K562 (cell line): ENCODE results near the gene SNPH. TPM values are rescaled to one million over a fixed set of nuclear protein-coding genes. Genes with fewer than 3 reads are reported as not detected.

Experiments
- CBX3 ChIP-seq, 2 experiments: IDR thresholded peaks; 1 replicate in 1 of 2; 2 replicates in 1 of 2; pipeline ENCODE4 v1.6.1; 2012; ENCODE audit warnings: inconsistent platforms in 2 of 2, low read length in 2 of 2, borderline replicate concordance in 1 of 2, control low read depth in 1 of 2
- CCNT2 ChIP-seq: IDR thresholded peaks from 2 replicates; pipeline ENCODE4 v1.6.1; 2011; ENCODE audit warnings: borderline replicate concordance, low read depth, mild to moderate bottlenecking, moderate library complexity, mixed read lengths, low read length; ENCODE audit not compliant: insufficient read length; ENCODE audit errors: extremely low read depth
- KAT7 ChIP-seq: sonication (generic); formaldehyde crosslinking; IDR thresholded peaks from 2 replicates; pipeline ENCODE4 v1.8.0; 2022; ENCODE audit warnings: missing genetic modification reagents, mild to moderate bottlenecking, borderline replicate concordance
- MAFF ChIP-seq: IDR thresholded peaks from 2 replicates; pipeline ENCODE4 v1.6.1; 2012; ENCODE audit warnings: low read length, improper control_type of control experiment
- NFRKB ChIP-seq: fragments of 450-650 bp; IDR thresholded peaks from 2 replicates; pipeline ENCODE4 v1.6.1; 2016; ENCODE audit warnings: low read depth
- NUFIP1 ChIP-seq: fragments of 450-650 bp; IDR thresholded peaks from 2 replicates; pipeline ENCODE4 v1.6.1; 2018; ENCODE audit not compliant: partially characterized antibody
- SPI1 ChIP-seq: IDR thresholded peaks from 2 replicates; pipeline ENCODE4 v1.6.1; 2011; ENCODE audit warnings: low read depth, low read length, control low read depth, borderline replicate concordance
- ZNF79 ChIP-seq: fragments of 250-450 bp; sonication (Bioruptor Pico); IDR thresholded peaks from 2 replicates; pipeline ENCODE4 v1.4.0; 2020; ENCODE audit warnings: low read depth, mild to moderate bottlenecking, moderate library complexity
- ZSCAN29 ChIP-seq: fragments of 450-650 bp; IDR thresholded peaks from 2 replicates; pipeline ENCODE4 v1.6.1; 2017
- polyA plus RNA-seq, 8 experiments: library from polyadenylated mRNA; depleted of rRNA in 4 of 8; stranded (reverse) in 5 of 8; unstranded in 3 of 8; fragments of >200 nt; fragmentation: Nextera tagmentation in 2 of 8; fragmentation: Illumina TruSeq in 1 of 8; extraction: Ambion mirVana in 2 of 8; extraction: Trizol in 1 of 8; gene quantifications; 2 replicates each; pipeline versions ENCODE4 v1.2.1 to v1.2.3, GENCODE V29; 2011 to 2014; ENCODE audit warnings: inconsistent platforms in 1 of 8, missing spikeins in 1 of 8
- total RNA-seq, 7 experiments: library from RNA; depleted of rRNA in 6 of 7; stranded (reverse); fragments of >200 nt in 6 of 7; fragmentation: Illumina TruSeq in 2 of 7; extraction: Trizol in 2 of 7; gene quantifications; 2 replicates each; pipeline versions ENCODE4 v1.2.1 to v1.2.3, GENCODE V29; 2011 to 2021; ENCODE audit warnings: low replicate concordance in 1 of 7
- TF ChIP-seq, protein P1 (sequence below): fragments of 250-450 bp; sonication (Bioruptor Pico); IDR thresholded peaks from 2 replicates; pipeline ENCODE4 v1.5.0; 2022; ENCODE audit warnings: mild to moderate bottlenecking
- TF ChIP-seq, protein P2 (sequence below): fragments of 450-650 bp; IDR thresholded peaks from 2 replicates; pipeline ENCODE4 v1.6.1; 2017; ENCODE audit warnings: antibody characterized with exemption
- TF ChIP-seq, protein P3 (sequence below): fragments of 450-650 bp; IDR thresholded peaks from one replicate; pipeline ENCODE4 v1.6.1; 2018; ENCODE audit warnings: mild to moderate bottlenecking, moderate library complexity; ENCODE audit not compliant: partially characterized antibody
- TF ChIP-seq, protein P4 (sequence below): IDR thresholded peaks from 3 replicates; pipeline ENCODE4 v1.6.1; 2011; ENCODE audit warnings: borderline replicate concordance, mild to moderate bottlenecking; ENCODE audit not compliant: insufficient read length, insufficient read depth
- TF ChIP-seq, protein P5 (sequence below): sonication (generic); formaldehyde crosslinking; IDR thresholded peaks from 2 replicates; pipeline ENCODE4 v1.8.1; 2023; ENCODE audit warnings: mild to moderate bottlenecking, missing genetic modification reagents
- TF ChIP-seq, protein P6 (sequence below): fragments of 250-450 bp; sonication (Bioruptor Pico); IDR thresholded peaks from 2 replicates; pipeline ENCODE4 v1.8.0; 2022; ENCODE audit warnings: moderate library complexity, mild to moderate bottlenecking, inconsistent platforms
- TF ChIP-seq, protein P7 (sequence below): fragments of 450-650 bp; formaldehyde crosslinking; IDR thresholded peaks from 2 replicates; pipeline ENCODE4 v1.4.0; 2020; ENCODE audit warnings: mild to moderate bottlenecking, moderate library complexity

Gene SNPH
- total and polyA plus RNA-seq, 9 of the 15 experiments (the other 6 are each of a cell fraction or from before 2014, with no cell fraction given), result 0.03 to 4.2 (median 1.4) TPM

DNA sequence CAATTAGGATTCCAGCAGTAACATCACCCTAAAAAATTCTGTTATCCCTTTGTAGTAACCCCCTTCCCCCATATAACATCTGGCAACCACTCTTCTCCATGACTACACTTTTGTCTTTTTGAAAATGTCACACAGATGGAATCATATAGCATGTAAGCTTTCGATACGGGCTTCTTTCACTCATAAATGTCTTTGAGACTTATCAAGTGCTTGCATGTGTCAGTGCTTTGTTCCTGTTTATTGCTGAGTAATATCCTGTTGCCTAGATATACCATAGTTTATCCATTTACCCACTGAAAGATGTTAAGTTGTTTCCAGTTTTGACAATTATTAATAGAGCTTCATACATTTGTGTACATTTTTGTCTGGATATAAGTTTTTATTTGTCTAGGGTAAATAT, 10.4 kb upstream of the SNPH start (continued):
- TF ChIP-seq, protein P1, sequence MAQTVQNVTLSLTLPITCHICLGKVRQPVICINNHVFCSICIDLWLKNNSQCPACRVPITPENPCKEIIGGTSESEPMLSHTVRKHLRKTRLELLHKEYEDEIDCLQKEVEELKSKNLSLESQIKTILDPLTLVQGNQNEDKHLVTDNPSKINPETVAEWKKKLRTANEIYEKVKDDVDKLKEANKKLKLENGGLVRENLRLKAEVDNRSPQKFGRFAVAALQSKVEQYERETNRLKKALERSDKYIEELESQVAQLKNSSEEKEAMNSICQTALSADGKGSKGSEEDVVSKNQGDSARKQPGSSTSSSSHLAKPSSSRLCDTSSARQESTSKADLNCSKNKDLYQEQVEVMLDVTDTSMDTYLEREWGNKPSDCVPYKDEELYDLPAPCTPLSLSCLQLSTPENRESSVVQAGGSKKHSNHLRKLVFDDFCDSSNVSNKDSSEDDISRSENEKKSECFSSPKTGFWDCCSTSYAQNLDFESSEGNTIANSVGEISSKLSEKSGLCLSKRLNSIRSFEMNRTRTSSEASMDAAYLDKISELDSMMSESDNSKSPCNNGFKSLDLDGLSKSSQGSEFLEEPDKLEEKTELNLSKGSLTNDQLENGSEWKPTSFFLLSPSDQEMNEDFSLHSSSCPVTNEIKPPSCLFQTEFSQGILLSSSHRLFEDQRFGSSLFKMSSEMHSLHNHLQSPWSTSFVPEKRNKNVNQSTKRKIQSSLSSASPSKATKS (CRISPR knock-in tag), result no peak
- no peak for TF ChIP-seq KAT7
- peak in 1 of 2 experiments; percentile 97; a peak in 2 of 3 replicates for TF ChIP-seq CBX3 (IDR thresholded peaks at IDR 0.05; ENCODE audit: borderline replicate concordance in 1 of 2, low read length in 2 of 2)
- TF ChIP-seq NFRKB, result peak; percentile 41; the same call in 1 of the 2 replicates
- peak; percentile 70 for TF ChIP-seq MAFF
- TF ChIP-seq, protein P2, sequence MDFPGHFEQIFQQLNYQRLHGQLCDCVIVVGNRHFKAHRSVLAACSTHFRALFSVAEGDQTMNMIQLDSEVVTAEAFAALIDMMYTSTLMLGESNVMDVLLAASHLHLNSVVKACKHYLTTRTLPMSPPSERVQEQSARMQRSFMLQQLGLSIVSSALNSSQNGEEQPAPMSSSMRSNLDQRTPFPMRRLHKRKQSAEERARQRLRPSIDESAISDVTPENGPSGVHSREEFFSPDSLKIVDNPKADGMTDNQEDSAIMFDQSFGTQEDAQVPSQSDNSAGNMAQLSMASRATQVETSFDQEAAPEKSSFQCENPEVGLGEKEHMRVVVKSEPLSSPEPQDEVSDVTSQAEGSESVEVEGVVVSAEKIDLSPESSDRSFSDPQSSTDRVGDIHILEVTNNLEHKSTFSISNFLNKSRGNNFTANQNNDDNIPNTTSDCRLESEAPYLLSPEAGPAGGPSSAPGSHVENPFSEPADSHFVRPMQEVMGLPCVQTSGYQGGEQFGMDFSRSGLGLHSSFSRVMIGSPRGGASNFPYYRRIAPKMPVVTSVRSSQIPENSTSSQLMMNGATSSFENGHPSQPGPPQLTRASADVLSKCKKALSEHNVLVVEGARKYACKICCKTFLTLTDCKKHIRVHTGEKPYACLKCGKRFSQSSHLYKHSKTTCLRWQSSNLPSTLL, result no peak
- TF ChIP-seq ZNF79 (CRISPR knock-in tag), result no peak
- TF ChIP-seq SPI1, result no peak
- TF ChIP-seq, protein P3, sequence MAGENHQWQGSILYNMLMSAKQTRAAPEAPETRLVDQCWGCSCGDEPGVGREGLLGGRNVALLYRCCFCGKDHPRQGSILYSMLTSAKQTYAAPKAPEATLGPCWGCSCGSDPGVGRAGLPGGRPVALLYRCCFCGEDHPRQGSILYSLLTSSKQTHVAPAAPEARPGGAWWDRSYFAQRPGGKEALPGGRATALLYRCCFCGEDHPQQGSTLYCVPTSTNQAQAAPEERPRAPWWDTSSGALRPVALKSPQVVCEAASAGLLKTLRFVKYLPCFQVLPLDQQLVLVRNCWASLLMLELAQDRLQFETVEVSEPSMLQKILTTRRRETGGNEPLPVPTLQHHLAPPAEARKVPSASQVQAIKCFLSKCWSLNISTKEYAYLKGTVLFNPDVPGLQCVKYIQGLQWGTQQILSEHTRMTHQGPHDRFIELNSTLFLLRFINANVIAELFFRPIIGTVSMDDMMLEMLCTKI, result no peak
- TF ChIP-seq, protein P4, sequence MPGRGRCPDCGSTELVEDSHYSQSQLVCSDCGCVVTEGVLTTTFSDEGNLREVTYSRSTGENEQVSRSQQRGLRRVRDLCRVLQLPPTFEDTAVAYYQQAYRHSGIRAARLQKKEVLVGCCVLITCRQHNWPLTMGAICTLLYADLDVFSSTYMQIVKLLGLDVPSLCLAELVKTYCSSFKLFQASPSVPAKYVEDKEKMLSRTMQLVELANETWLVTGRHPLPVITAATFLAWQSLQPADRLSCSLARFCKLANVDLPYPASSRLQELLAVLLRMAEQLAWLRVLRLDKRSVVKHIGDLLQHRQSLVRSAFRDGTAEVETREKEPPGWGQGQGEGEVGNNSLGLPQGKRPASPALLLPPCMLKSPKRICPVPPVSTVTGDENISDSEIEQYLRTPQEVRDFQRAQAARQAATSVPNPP, result no peak
- peak; percentile 29 for TF ChIP-seq CCNT2
- TF ChIP-seq NUFIP1, result no peak
- TF ChIP-seq, protein P5, sequence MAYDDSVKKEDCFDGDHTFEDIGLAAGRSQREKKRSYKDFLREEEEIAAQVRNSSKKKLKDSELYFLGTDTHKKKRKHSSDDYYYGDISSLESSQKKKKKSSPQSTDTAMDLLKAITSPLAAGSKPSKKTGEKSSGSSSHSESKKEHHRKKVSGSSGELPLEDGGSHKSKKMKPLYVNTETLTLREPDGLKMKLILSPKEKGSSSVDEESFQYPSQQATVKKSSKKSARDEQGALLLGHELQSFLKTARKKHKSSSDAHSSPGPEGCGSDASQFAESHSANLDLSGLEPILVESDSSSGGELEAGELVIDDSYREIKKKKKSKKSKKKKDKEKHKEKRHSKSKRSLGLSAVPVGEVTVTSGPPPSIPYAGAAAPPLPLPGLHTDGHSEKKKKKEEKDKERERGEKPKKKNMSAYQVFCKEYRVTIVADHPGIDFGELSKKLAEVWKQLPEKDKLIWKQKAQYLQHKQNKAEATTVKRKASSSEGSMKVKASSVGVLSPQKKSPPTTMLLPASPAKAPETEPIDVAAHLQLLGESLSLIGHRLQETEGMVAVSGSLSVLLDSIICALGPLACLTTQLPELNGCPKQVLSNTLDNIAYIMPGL (CRISPR knock-in tag), result no peak
- TF ChIP-seq, protein P6, sequence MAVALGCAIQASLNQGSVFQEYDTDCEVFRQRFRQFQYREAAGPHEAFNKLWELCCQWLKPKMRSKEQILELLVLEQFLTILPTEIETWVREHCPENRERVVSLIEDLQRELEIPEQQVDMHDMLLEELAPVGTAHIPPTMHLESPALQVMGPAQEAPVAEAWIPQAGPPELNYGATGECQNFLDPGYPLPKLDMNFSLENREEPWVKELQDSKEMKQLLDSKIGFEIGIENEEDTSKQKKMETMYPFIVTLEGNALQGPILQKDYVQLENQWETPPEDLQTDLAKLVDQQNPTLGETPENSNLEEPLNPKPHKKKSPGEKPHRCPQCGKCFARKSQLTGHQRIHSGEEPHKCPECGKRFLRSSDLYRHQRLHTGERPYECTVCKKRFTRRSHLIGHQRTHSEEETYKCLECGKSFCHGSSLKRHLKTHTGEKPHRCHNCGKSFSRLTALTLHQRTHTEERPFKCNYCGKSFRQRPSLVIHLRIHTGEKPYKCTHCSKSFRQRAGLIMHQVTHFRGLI, result no peak
- no peak for TF ChIP-seq ZSCAN29
- TF ChIP-seq, protein P7, sequence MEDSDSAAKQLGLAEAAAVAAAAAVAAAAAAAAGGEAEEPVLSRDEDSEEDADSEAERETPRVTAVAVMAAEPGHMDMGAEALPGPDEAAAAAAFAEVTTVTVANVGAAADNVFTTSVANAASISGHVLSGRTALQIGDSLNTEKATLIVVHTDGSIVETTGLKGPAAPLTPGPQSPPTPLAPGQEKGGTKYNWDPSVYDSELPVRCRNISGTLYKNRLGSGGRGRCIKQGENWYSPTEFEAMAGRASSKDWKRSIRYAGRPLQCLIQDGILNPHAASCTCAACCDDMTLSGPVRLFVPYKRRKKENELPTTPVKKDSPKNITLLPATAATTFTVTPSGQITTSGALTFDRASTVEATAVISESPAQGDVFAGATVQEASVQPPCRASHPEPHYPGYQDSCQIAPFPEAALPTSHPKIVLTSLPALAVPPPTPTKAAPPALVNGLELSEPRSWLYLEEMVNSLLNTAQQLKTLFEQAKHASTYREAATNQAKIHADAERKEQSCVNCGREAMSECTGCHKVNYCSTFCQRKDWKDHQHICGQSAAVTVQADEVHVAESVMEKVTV (CRISPR knock-in tag), result no peak
